Measurements from ENCODE around the gene SMYD1. TPM values are rescaled to one million over a fixed set of nuclear protein-coding genes. Genes with fewer than 3 reads are reported as not detected.

SMYD1 gene
- total RNA-seq, 1 donor from 2014 or later: not detected

GRCh38 chr2:88108796-88109195 lies 41.2 kb downstream of the SMYD1 start:
- Mint-ChIP-seq H3K27me3 (ENCODE audit: insufficient read depth, low read depth) (peaks cover 2% of the 10 kb centered on the region), H3K4me3 (no peak overlapping the region), H3K9me3 (no peaks in the 10 kb centered on the region), H3K4me1 (no peaks in the 10 kb centered on the region), H3K27ac (no peak overlapping the region), H3K36me3 (no peaks in the 10 kb centered on the region)
- Histone ChIP-seq H3K79me2 (ENCODE audit: low read depth) (no peaks in the 10 kb centered on the region), H3K27ac (no peak overlapping the region), H4K20me1 (ENCODE audit: low read depth) (no peaks in the 10 kb centered on the region), H3K4me2 (no peak overlapping the region), H3K9me3 (ENCODE audit: low read depth) (no peaks in the 10 kb centered on the region), H3K4me3 (no peak overlapping the region), H2AFZ (replicated peaks) (no peak overlapping the region), H3K36me3 (no peaks in the 10 kb centered on the region), H3K4me1 (no peaks in the 10 kb centered on the region), H3K27me3 (no peaks in the 10 kb centered on the region), H3K9ac (no peak overlapping the region), H3F3A (ENCODE audit: low read depth) (no peaks in the 10 kb centered on the region)
- TF ChIP-seq EZH2phosphoT487 (IDR thresholded peaks at IDR 0.05) (no peak), CTCF (IDR thresholded peaks at IDR 0.05) (no peak), EZH2 (IDR thresholded peaks at IDR 0.05) (no peak)
- DNase-seq (ENCODE audit: low spot score): no peak

GRCh38 chr2:88110830-88111229 lies 43.2 kb downstream of the SMYD1 start:
- Histone ChIP-seq H3K9ac (no peak overlapping the region), H3K27me3 (no peaks in the 10 kb centered on the region), H3K36me3 (no peaks in the 10 kb centered on the region), H3K9me3 (ENCODE audit: low read depth) (no peaks in the 10 kb centered on the region), H3K4me3 (no peak overlapping the region), H3K79me2 (ENCODE audit: low read depth) (no peaks in the 10 kb centered on the region), H3F3A (ENCODE audit: low read depth) (no peaks in the 10 kb centered on the region), H2AFZ (replicated peaks) (no peak overlapping the region), H4K20me1 (ENCODE audit: low read depth) (no peaks in the 10 kb centered on the region), H3K27ac (no peak overlapping the region), H3K4me1 (no peaks in the 10 kb centered on the region), H3K4me2 (no peak overlapping the region)
- Mint-ChIP-seq H3K4me1 (no peaks in the 10 kb centered on the region), H3K27ac (no peak overlapping the region), H3K4me3 (no peak overlapping the region), H3K36me3 (no peaks in the 10 kb centered on the region), H3K9me3 (no peaks in the 10 kb centered on the region), H3K27me3 (ENCODE audit: insufficient read depth, low read depth) (peaks cover 2% of the 10 kb centered on the region)
- no peak for TF ChIP-seq EZH2 (IDR thresholded peaks at IDR 0.05)
- no peak for TF ChIP-seq EZH2phosphoT487 (IDR thresholded peaks at IDR 0.05)
- no peak for TF ChIP-seq CTCF (IDR thresholded peaks at IDR 0.05)
- no peak for DNase-seq (ENCODE audit: low spot score)

DNA sequence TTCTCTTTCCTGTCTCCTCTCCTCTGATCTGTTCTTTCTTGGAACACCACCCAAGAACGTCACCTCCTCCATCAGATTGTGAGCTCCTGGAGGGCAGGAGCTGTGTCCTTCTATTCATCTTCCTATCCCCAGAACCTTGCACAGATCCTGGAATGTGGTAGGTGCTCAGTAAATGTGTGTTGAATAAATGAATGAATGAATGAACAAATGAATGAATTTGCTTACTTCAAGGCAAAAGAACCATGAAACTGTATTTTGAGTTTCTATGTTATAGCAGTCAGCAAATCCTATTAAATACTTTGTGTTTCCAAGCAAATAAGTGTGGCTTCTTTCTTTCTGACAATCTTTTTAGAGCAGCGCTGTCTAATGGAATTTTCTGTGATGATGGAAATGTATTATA lies 45.4 kb downstream of the SMYD1 start:
- no peaks in the 10 kb centered on the region for H3K9me3 Mint-ChIP-seq
- H3K27me3 Mint-ChIP-seq (ENCODE audit: insufficient read depth, low read depth): peaks cover 4% of the 10 kb centered on the region
- H3K36me3 Mint-ChIP-seq: no peaks in the 10 kb centered on the region
- Histone ChIP-seq H3K36me3 (no peaks in the 10 kb centered on the region), H3K4me1 (no peaks in the 10 kb centered on the region), H3K9me3 (ENCODE audit: low read depth) (no peaks in the 10 kb centered on the region), H3K9ac (no peak overlapping the region), H3F3A (ENCODE audit: low read depth) (no peaks in the 10 kb centered on the region), H3K79me2 (ENCODE audit: low read depth) (no peaks in the 10 kb centered on the region), H3K27ac (no peak overlapping the region), H2AFZ (replicated peaks) (no peak overlapping the region), H4K20me1 (ENCODE audit: low read depth) (no peaks in the 10 kb centered on the region), H3K4me2 (no peak overlapping the region), H3K4me3 (no peak overlapping the region), H3K27me3 (no peaks in the 10 kb centered on the region)
- H3K27ac Mint-ChIP-seq: no peak overlapping the region
- TF ChIP-seq CTCF (IDR thresholded peaks at IDR 0.05): no peak
- TF ChIP-seq EZH2 (IDR thresholded peaks at IDR 0.05): no peak
- no peak for TF ChIP-seq EZH2phosphoT487 (IDR thresholded peaks at IDR 0.05)
- no peaks in the 10 kb centered on the region for H3K4me1 Mint-ChIP-seq
- DNase-seq (ENCODE audit: low spot score): no peak
- no peak overlapping the region for H3K4me3 Mint-ChIP-seq

Measured in neural progenitor cell (in vitro differentiated cells).